GM18519 (cell line): ENCODE data around the gene OR4F29.
"Not testable (repeated sequence)": the region's sequence is repeated elsewhere in the genome, so short reads cannot be mapped to it uniquely, and the experiment has no call there.

Source experiments
- ATAC-seq: cut with Tn5 transposase; IDR thresholded peaks from one replicate; pipeline ENCODE4 v1.9.1; 2021; ENCODE audit warnings: mild to moderate bottlenecking, moderate library complexity; ENCODE audit not compliant: unreplicated experiment, low FRiP score

Gene OR4F29

GRCh38 chr1:451578-451977, at the start of gene OR4F29:
OR4F29 (minus strand) TSS chr1:451678; CDS start chr1:451678, 0 bp downstream.
- ATAC-seq: not testable (repeated sequence)
